Endothelial cell of umbilical vein (primary cell): Measurements from ENCODE around the gene KYNU.

ENCODE experiments used
- EZH2 ChIP-seq: IDR thresholded peaks from 2 replicates; pipeline ENCODE4 v1.6.1; 2012; ENCODE audit warnings: borderline replicate concordance, low read depth, mild to moderate bottlenecking, moderate library complexity, low read length, inconsistent platforms; ENCODE audit not compliant: severe bottlenecking
- GATA2 ChIP-seq: IDR thresholded peaks from 2 replicates; pipeline ENCODE4 v1.7.0; 2011; ENCODE audit warnings: low read depth, mild to moderate bottlenecking, moderate library complexity, mixed read lengths, low read length; ENCODE audit not compliant: insufficient read length, insufficient read depth
- MAX ChIP-seq: IDR thresholded peaks from 2 replicates; pipeline ENCODE4 v1.6.1; 2011; ENCODE audit not compliant: insufficient read depth, insufficient read length
- POLR2A ChIP-seq: IDR thresholded peaks from 2 replicates; pipeline ENCODE4 v1.6.1; 2012; ENCODE audit warnings: low read depth, mild to moderate bottlenecking, control low read depth, low read length
- POLR2AphosphoS5 ChIP-seq: IDR thresholded peaks from 2 replicates; pipeline ENCODE4 v1.6.1; 2012; ENCODE audit warnings: low read depth, mild to moderate bottlenecking, control low read depth, low read length, moderate library complexity; ENCODE audit not compliant: insufficient read depth
- TF ChIP-seq, protein P1 (sequence below), 2 donors: IDR thresholded peaks; 1 replicate in 1 of 2; 2 replicates in 1 of 2; pipeline ENCODE4 v1.5.1; 2011; ENCODE audit warnings: low read length in 2 of 2, mild to moderate bottlenecking in 2 of 2, moderate library complexity in 2 of 2, control low read depth in 1 of 2, inconsistent platforms in 1 of 2, low read depth in 1 of 2; ENCODE audit not compliant: insufficient read depth in 1 of 2; ENCODE audit errors: extremely low read depth in 1 of 2

GRCh38 chr2:143087033-143087432, 209.6 kb downstream of the KYNU start:
- TF ChIP-seq POLR2AphosphoS5, result no peak
- TF ChIP-seq, protein P1, sequence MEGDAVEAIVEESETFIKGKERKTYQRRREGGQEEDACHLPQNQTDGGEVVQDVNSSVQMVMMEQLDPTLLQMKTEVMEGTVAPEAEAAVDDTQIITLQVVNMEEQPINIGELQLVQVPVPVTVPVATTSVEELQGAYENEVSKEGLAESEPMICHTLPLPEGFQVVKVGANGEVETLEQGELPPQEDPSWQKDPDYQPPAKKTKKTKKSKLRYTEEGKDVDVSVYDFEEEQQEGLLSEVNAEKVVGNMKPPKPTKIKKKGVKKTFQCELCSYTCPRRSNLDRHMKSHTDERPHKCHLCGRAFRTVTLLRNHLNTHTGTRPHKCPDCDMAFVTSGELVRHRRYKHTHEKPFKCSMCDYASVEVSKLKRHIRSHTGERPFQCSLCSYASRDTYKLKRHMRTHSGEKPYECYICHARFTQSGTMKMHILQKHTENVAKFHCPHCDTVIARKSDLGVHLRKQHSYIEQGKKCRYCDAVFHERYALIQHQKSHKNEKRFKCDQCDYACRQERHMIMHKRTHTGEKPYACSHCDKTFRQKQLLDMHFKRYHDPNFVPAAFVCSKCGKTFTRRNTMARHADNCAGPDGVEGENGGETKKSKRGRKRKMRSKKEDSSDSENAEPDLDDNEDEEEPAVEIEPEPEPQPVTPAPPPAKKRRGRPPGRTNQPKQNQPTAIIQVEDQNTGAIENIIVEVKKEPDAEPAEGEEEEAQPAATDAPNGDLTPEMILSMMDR (IDR thresholded peaks at IDR 0.05; ENCODE audit: extremely low read depth in 1 of 2, insufficient read depth in 1 of 2, low read depth in 1 of 2, low read length in 2 of 2), result no peak
- TF ChIP-seq POLR2A, result no peak
- TF ChIP-seq EZH2, result no peak
- TF ChIP-seq MAX, result no peak
- TF ChIP-seq GATA2, result no peak
